Left renal pelvis (tissue), 4 donors: Measurements from ENCODE around the gene KLK3. TPM values are rescaled to one million over a fixed set of nuclear protein-coding genes. Genes with fewer than 3 reads are reported as not detected.
"Not testable (repeated sequence)": the region's sequence is repeated elsewhere in the genome, so short reads cannot be mapped to it uniquely, and the experiment has no call there.

ENCODE experiments used
- DNase-seq, 4 donors: peaks; one replicate each; pipeline ENCODE4 v3.0.0-alpha.2; 2013; ENCODE audit warnings: low read depth in 4 of 4, low spot score in 3 of 4
- polyA plus RNA-seq, 4 donors: library from polyadenylated mRNA; unstranded; fragments of 120-200 nt; gene quantifications; one replicate each; pipeline ENCODE4 v1.2.1, GENCODE V29; 2013; ENCODE audit not compliant: insufficient read length in 4 of 4

Gene KLK3
- polyA plus RNA-seq, 4 donors: 0.47 to 0.88 (median 0.66) TPM; not detected in 1

DNA sequence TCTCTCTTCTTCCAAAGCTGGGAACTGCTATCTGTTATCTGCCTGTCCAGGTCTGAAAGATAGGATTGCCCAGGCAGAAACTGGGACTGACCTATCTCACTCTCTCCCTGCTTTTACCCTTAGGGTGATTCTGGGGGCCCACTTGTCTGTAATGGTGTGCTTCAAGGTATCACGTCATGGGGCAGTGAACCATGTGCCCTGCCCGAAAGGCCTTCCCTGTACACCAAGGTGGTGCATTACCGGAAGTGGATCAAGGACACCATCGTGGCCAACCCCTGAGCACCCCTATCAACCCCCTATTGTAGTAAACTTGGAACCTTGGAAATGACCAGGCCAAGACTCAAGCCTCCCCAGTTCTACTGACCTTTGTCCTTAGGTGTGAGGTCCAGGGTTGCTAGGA, 5.1 kb downstream of the KLK3 start:
- no peak for DNase-seq

DNA sequence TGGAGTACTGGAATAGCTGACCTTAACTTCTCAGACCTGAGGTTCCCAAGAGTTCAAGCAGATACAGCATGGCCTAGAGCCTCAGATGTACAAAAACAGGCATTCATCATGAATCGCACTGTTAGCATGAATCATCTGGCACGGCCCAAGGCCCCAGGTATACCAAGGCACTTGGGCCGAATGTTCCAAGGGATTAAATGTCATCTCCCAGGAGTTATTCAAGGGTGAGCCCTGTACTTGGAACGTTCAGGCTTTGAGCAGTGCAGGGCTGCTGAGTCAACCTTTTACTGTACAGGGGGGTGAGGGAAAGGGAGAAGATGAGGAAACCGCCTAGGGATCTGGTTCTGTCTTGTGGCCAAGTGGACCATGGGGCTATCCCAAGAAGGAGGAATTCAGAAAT, 6.3 kb downstream of the KLK3 start:
- DNase-seq: no peak

- no peak for DNase-seq
Observed at GRCh38 chr19:50861496-50862286, 7.0 kb downstream of the KLK3 start.

DNA sequence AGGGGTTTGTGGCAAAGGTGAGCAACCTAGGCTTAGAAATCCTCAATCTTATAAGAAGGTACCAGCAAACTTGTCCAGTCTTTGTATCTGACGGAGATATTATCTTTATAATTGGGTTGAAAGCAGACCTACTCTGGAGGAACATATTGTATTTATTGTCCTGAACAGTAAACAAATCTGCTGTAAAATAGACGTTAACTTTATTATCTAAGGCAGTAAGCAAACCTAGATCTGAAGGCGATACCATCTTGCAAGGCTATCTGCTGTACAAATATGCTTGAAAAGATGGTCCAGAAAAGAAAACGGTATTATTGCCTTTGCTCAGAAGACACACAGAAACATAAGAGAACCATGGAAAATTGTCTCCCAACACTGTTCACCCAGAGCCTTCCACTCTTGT, 14.8 kb downstream of the KLK3 start:
- DNase-seq: no peak

DNA sequence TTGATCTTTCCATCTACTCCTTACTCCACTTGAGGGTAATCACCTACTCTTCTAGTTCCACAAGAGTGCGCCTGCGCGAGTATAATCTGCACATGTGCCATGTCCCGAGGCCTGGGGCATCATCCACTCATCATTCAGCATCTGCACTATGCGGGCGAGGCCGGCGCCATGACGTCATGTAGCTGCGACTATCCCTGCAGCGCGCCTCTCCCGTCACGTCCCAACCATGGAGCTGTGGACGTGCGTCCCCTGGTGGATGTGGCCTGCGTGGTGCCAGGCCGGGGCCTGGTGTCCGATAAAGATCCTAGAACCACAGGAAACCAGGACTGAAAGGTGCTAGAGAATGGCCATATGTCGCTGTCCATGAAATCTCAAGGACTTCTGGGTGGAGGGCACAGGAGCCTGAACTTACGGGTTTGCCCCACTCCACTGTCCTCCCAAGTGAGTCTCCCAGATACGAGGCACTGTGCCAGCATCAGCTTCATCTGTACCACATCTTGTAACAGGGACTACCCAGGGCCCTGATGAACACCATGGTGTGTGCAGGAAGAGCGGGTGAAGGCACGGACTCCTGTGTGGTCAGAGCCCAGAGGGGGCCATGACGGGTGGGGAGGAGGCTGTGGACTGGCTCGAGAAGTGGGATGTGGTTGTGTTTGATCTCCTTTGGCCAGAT, 15.8 kb downstream of the KLK3 start:
- no peak for DNase-seq

GRCh38 chr19:50873056-50873455, 18.3 kb downstream of the KLK3 start, which contains the start of gene KLK2:
KLK2 (plus strand) TSS chr19:50873439; CDS start chr19:50873474, 35 bp downstream.
- DNase-seq: no peak

GRCh38 chr19:50874211-50874610, 19.5 kb downstream of the KLK3 start:
- no peak for DNase-seq

DNA sequence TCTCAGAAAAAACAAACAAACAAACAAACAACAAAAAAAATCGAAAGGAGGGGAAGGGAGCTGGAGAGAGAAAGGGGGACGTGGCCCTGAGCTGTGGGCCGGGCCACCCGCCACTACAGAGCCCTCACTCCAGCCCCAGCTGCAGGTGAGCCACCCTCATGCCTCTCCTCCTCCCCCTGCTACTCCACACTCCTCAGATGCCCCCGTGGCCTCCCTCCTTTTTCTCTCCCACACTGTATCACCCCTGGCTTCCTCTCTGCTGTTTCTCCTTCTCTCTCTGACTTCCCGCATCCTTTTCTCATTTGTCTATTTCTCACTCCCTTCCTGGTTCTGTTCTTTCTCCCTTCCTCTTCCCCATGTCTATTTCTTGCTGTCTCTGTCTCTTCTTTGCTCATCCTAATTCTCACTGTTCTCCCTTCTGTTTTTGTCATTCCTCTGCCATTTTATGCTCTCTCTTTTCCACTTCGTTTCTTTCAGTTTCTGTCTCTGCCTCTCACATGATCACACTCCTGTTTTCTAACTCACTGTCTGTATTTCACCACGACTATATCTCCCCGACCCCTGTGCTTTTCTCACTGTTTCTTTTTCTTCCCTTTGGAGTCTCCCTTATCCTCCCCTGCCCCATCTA, 21.2 kb downstream of the KLK3 start:
- DNase-seq: no peak

DNA sequence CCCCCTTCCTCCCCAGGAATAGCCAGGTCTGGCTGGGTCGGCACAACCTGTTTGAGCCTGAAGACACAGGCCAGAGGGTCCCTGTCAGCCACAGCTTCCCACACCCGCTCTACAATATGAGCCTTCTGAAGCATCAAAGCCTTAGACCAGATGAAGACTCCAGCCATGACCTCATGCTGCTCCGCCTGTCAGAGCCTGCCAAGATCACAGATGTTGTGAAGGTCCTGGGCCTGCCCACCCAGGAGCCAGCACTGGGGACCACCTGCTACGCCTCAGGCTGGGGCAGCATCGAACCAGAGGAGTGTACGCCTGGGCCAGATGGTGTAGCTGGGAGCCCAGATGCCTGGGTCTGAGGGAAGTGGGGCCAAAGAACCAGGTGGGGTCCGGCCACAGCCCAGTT, 21.7 kb downstream of the KLK3 start:
- DNase-seq: no peak

GRCh38 chr19:50877338-50877737, 22.6 kb downstream of the KLK3 start:
- no peak for DNase-seq

DNA sequence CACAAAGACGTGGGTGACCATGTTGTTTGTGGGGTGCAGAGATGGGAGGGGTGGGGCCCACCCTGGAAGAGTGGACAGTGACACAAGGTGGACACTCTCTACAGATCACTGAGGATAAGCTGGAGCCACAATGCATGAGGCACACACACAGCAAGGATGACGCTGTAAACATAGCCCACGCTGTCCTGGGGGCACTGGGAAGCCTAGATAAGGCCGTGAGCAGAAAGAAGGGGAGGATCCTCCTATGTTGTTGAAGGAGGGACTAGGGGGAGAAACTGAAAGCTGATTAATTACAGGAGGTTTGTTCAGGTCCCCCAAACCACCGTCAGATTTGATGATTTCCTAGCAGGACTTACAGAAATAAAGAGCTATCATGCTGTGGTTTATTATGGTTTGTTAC, 24.1 kb downstream of the KLK3 start:
- no peak for DNase-seq

- DNase-seq: no peak
Observed at GRCh38 chr19:50880241-50880640, 25.5 kb downstream of the KLK3 start.

DNA sequence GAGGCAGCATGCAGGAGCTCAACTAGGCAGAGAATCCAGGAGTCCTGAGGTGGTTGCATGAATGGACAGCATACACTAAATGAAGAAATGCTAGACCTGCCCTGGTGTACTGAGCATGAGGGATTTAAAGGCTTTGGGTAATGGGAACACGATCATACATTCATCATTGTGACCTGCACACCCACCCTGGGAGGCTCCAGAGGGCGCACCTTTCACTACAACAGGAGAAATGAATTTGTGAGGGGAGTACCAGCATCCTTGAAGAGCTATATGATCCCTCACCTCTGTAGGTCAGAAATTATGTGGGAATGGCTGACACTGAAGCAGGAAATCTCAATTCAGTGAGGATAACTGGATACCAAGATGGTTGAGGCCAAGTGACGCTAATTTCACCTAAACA, 27.5 kb downstream of the KLK3 start:
- DNase-seq: no peak

- no peak for DNase-seq
Observed at GRCh38 chr19:50889638-50890037, 34.9 kb downstream of the KLK3 start.

GRCh38 chr19:50890422-50891252, 35.9 kb downstream of the KLK3 start:
- no peak for DNase-seq

GRCh38 chr19:50891253-50891625, 36.5 kb downstream of the KLK3 start:
- DNase-seq: no peak

DNA sequence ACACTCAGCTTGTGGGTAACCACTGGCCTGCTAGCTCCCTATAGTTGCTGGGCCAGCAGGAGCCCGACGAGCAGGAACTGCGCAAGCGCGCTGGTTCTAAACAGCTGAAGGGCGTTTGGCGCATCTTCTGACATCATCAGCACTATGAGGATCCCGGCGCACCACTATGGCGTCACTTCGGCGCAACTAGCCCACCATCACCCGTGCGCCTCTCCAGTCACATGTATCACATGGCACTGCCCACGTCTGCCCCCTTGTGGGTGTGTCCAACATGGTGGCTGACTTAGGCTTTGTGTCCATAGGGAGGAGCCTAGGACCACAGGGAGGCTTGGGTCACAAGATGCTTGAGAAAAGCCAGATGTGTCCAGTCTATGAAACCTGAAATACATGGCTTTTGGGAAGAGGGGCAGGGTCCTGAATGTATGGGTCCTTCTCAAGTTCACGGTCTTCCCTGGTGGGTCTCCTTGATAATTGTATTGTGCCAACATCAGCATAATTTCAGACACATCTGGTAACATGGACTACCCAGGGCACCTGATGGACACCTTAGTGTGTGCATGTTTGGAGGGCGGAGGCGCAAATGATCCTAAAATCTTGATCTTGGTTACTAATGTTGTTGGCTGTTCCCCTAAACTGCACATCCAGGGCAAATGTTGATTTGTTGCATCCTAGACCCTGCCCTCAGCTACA, 38.5 kb downstream of the KLK3 start:
- DNase-seq: no peak

GRCh38 chr19:50894478-50895356, 40.0 kb downstream of the KLK3 start:
- no peak for DNase-seq

- not testable (repeated sequence) for DNase-seq
Observed at GRCh38 chr19:50896089-50896590, 41.4 kb downstream of the KLK3 start.
